ENCODE data around the gene EEPD1. TPM values are rescaled to one million over a fixed set of nuclear protein-coding genes. Genes with fewer than 3 reads are reported as not detected.

The EEPD1 gene
- total RNA-seq, 2 donors from 2014 or later = 21.9 to 30.1 TPM

DNA sequence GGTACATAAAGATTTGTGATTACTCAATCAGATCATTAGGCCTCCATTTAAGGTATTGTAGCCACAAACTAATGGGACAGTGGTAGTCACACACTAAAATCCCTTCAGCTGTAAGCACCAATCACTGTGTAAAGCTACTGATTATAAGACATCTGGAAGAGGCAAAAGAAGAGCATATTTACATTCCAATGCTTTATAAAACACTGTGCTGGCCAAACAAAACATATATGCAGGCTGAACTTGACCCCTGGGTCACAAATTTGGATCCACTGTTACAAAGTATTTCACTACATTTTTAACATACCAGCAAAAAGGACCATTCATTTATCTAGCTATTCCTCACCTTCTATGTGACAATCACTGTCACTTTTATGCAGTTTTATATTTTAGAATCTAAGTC is 195.2 kb downstream of the EEPD1 start:
- DNase-seq (ENCODE audit: low spot score) = no peak
- no peaks in the 10 kb centered on the region for H3K4me1 ChIP-seq (replicated peaks)
- H3K36me3 ChIP-seq = no peaks in the 10 kb centered on the region
- TF ChIP-seq POLR2A (IDR thresholded peaks at IDR 0.05) (no peak), POLR2AphosphoS5 (IDR thresholded peaks at IDR 0.05) (no peak)
- TF ChIP-seq, protein P1, sequence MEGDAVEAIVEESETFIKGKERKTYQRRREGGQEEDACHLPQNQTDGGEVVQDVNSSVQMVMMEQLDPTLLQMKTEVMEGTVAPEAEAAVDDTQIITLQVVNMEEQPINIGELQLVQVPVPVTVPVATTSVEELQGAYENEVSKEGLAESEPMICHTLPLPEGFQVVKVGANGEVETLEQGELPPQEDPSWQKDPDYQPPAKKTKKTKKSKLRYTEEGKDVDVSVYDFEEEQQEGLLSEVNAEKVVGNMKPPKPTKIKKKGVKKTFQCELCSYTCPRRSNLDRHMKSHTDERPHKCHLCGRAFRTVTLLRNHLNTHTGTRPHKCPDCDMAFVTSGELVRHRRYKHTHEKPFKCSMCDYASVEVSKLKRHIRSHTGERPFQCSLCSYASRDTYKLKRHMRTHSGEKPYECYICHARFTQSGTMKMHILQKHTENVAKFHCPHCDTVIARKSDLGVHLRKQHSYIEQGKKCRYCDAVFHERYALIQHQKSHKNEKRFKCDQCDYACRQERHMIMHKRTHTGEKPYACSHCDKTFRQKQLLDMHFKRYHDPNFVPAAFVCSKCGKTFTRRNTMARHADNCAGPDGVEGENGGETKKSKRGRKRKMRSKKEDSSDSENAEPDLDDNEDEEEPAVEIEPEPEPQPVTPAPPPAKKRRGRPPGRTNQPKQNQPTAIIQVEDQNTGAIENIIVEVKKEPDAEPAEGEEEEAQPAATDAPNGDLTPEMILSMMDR (IDR thresholded peaks at IDR 0.05) = no peak
- H3K9me3 ChIP-seq = no peaks in the 10 kb centered on the region
- H3K27me3 ChIP-seq (replicated peaks; ENCODE audit: insufficient read depth) = no peaks in the 10 kb centered on the region
- no peak overlapping the region for H3K4me3 ChIP-seq
- no peak overlapping the region for H3K27ac ChIP-seq
- intact Hi-C loops (cut with DNase I) = no loop called here

DNA sequence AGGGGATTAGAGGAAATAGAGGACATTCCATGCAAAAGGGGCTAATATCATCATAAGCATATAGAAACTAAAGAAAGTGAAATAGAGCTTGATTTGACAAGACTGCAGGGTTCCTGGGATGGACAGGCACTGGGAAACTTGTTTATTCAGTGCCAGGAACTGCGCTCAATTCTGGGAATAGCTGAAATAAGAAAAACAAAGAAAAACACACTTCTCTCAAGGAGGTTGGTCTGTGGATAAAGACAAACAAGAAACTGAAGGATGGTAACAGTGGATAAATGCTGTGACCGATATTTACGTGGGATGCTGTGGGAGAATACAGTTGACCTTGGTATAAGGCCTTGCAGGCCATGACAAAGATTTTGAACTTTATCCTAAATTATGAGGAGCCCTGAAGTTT is 195.7 kb downstream of the EEPD1 start:
- Histone ChIP-seq H3K9me3 (no peaks in the 10 kb centered on the region), H3K27me3 (replicated peaks; ENCODE audit: insufficient read depth) (no peaks in the 10 kb centered on the region), H3K36me3 (no peaks in the 10 kb centered on the region), H3K4me3 (no peak overlapping the region), H3K27ac (no peak overlapping the region), H3K4me1 (replicated peaks) (no peaks in the 10 kb centered on the region)
- intact Hi-C loops (cut with DNase I) = no loop called here
- DNase-seq (ENCODE audit: low spot score) = no peak
- TF ChIP-seq, protein P1 (IDR thresholded peaks at IDR 0.05) = no peak
- TF ChIP-seq POLR2AphosphoS5 (IDR thresholded peaks at IDR 0.05) = no peak
- no peak for TF ChIP-seq POLR2A (IDR thresholded peaks at IDR 0.05)
- 96% methylated on average over 3 of the region's 3 CpGs for WGBS

DNA sequence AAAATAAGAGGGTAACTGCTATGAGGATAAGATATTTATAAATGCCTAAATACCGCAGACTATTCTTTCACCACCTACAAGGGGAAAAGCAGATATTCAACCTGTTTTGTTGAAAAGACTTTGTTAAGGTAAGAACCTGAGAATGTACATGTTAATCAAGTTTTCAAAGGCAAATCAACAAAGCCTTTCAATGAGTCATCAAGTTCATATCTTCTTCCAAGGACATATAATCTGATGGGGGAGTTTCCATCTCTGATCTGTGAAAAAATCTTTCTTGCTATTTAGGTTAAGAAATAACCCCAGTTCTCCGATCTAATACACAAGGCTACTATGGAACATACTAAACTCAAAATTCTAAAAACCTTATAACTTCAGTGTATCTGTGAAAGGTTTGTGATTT is 196.6 kb downstream of the EEPD1 start:
- H3K36me3 ChIP-seq = no peaks in the 10 kb centered on the region
- no peaks in the 10 kb centered on the region for H3K4me1 ChIP-seq (replicated peaks)
- H3K9me3 ChIP-seq = no peaks in the 10 kb centered on the region
- H3K27ac ChIP-seq = no peak overlapping the region
- intact Hi-C loops (cut with DNase I) = no loop called here
- TF ChIP-seq, protein P1 (IDR thresholded peaks at IDR 0.05) = no peak
- TF ChIP-seq POLR2AphosphoS5 (IDR thresholded peaks at IDR 0.05) (no peak), POLR2A (IDR thresholded peaks at IDR 0.05) (no peak)
- H3K4me3 ChIP-seq = no peak overlapping the region
- no peak for DNase-seq (ENCODE audit: low spot score)
- no peaks in the 10 kb centered on the region for H3K27me3 ChIP-seq (replicated peaks; ENCODE audit: insufficient read depth)
- WGBS = 92% methylated on average over 2 of the region's 2 CpGs

Small RNAs within 50 kb of the gene (small RNA-seq; reads per million reads assigned to genes)
- 0 reads per million in 2 donors for gene AC006960.1
- gene AC007327.1 = 0 reads per million in 2 donors
- 0 reads per million in 2 donors for gene RF00019

Other genes with a start within 250 kb of the EEPD1 start
- 10 to 100 TPM in 1 of 2 donors, 1 to 10 TPM in 1; 9.9 to 13.6 TPM for gene ANLN, start 236.6 kb downstream of the EEPD1 start, total RNA-seq